PC-3 (cell line): ENCODE results near the gene PSAPL1.

ENCODE experiments used
- EZH2 ChIP-seq: fragments of 300-600 bp; sonication (generic); IDR thresholded peaks from one replicate; pipeline ENCODE4 v1.6.1; 2017; ENCODE audit warnings: antibody characterized with exemption, mild to moderate bottlenecking, low read length; ENCODE audit not compliant: unreplicated experiment
- EZH2phosphoT487 ChIP-seq: fragments of 300-600 bp; sonication (generic); IDR thresholded peaks from 2 replicates; pipeline ENCODE4 v1.6.1; 2018; ENCODE audit warnings: mild to moderate bottlenecking, antibody characterized with exemption, low read length, borderline replicate concordance
- TF ChIP-seq, protein P1 (sequence below): fragments of 300-600 bp; sonication (generic); conservative IDR thresholded peaks from 2 replicates; pipeline ENCODE4 v1.5.1; 2017; ENCODE audit warnings: antibody characterized with exemption, low read depth, mild to moderate bottlenecking, low read length

DNA sequence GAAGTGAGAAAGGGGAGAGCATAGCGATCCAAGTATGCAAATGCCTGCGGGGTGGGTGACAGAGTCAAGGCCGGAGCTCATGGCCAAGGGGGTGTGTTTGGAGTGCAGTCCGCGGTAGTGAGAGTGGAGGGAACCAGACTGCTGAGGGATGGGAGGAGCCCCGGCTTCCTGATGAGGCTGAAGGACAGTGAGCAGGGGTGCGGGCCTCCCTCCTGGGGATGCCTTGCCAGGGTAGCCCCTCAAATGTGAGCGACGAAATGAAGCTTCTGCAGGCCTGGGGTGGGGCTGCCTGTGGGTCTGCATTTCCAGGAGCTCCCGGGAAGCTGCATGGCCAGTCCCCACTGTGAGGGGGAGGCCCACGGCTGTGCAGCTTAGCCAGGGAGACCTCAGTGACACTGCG is 45.0 kb downstream of the PSAPL1 start:
- TF ChIP-seq, protein P1, sequence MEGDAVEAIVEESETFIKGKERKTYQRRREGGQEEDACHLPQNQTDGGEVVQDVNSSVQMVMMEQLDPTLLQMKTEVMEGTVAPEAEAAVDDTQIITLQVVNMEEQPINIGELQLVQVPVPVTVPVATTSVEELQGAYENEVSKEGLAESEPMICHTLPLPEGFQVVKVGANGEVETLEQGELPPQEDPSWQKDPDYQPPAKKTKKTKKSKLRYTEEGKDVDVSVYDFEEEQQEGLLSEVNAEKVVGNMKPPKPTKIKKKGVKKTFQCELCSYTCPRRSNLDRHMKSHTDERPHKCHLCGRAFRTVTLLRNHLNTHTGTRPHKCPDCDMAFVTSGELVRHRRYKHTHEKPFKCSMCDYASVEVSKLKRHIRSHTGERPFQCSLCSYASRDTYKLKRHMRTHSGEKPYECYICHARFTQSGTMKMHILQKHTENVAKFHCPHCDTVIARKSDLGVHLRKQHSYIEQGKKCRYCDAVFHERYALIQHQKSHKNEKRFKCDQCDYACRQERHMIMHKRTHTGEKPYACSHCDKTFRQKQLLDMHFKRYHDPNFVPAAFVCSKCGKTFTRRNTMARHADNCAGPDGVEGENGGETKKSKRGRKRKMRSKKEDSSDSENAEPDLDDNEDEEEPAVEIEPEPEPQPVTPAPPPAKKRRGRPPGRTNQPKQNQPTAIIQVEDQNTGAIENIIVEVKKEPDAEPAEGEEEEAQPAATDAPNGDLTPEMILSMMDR, result no peak
- TF ChIP-seq EZH2 (no peak), EZH2phosphoT487 (no peak)
